GM04503 (cell line): ENCODE measurements around the gene MUC21.

Experiments used
- DNase-seq: peaks from one replicate; pipeline ENCODE4 v3.0.0-alpha.2; 2012; ENCODE audit warnings: low read depth

Gene MUC21

GRCh38 chr6:30983439-30983838 is at the start of gene MUC21:
Gene MUC21, plus strand, starts transcription at chr6:30983718. Its CDS starts 241 bp downstream, at chr6:30983959.
- DNase-seq = no peak

- DNase-seq = no peak
These were observed 48.5 kb upstream of the MUC21 start for GRCh38 chr6:30935018-30935417.

- no peak for DNase-seq
These were observed 46.3 kb upstream of the MUC21 start for GRCh38 chr6:30937265-30937664.

- DNase-seq = no peak
These were observed 44.8 kb upstream of the MUC21 start for GRCh38 chr6:30938730-30939129.

- no peak for DNase-seq
These were observed 44.0 kb upstream of the MUC21 start for GRCh38 chr6:30939473-30939872.

GRCh38 chr6:30940361-30940986 is 43.0 kb upstream of the MUC21 start, which contains the start of gene MUCL3:
Gene MUCL3, plus strand, starts transcription at chr6:30940973. Its CDS starts 27 bp downstream, at chr6:30941000.
- DNase-seq = no peak

GRCh38 chr6:30942338-30943060 is 41.0 kb upstream of the MUC21 start:
- DNase-seq = peak; percentile 45

GRCh38 chr6:30944051-30944450 is 39.5 kb upstream of the MUC21 start:
- no peak for DNase-seq

GRCh38 chr6:30945281-30945680 is 38.2 kb upstream of the MUC21 start:
- no peak for DNase-seq

GRCh38 chr6:30947231-30947630 is 36.3 kb upstream of the MUC21 start:
- no peak for DNase-seq

GRCh38 chr6:30948811-30949210 is 34.7 kb upstream of the MUC21 start:
- DNase-seq = no peak

GRCh38 chr6:30951907-30952469 is 31.5 kb upstream of the MUC21 start:
- DNase-seq = no peak

- DNase-seq = no peak
These were observed 28.7 kb upstream of the MUC21 start for GRCh38 chr6:30954631-30955366.

GRCh38 chr6:30955367-30956042 is 28.0 kb upstream of the MUC21 start:
- no peak for DNase-seq

GRCh38 chr6:30957716-30958115 is 25.8 kb upstream of the MUC21 start:
- no peak for DNase-seq

GRCh38 chr6:30960907-30961673 is 22.4 kb upstream of the MUC21 start:
- DNase-seq = no peak

GRCh38 chr6:30962716-30963115 is 20.8 kb upstream of the MUC21 start:
- no peak for DNase-seq

GRCh38 chr6:30963641-30964040 is 19.9 kb upstream of the MUC21 start:
- no peak for DNase-seq

- no peak for DNase-seq
These were observed 19.4 kb upstream of the MUC21 start for GRCh38 chr6:30964075-30964474.

- no peak for DNase-seq
These were observed 18.3 kb upstream of the MUC21 start for GRCh38 chr6:30965140-30965601.

GRCh38 chr6:30966154-30966553 is 17.4 kb upstream of the MUC21 start:
- no peak for DNase-seq
